LNCAP (cell line): ENCODE results near the gene MTA1.

Experiments used
- TF ChIP-seq, protein P1 (sequence below): fragments of 450-650 bp; IDR thresholded peaks from 2 replicates; pipeline ENCODE4 v1.5.1; 2017; ENCODE audit warnings: mild to moderate bottlenecking

Gene MTA1

DNA sequence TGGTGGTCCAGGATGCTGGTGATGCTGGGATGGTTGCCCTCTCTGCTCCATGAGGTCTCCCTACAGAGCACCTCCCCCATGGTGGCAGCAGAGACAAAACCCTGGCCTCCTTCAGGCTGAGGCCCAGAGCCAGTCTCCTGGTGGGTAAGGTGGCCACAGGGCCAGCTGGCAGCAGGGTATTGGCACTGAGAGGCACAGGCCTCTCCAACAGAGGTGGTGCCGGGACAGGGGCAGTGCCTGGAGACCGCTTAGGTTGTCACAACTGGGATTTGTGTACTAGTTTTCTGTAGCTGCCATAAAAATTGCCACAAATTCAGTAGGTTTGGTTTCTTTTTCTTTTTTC is 6.1 kb upstream of the MTA1 start:
- TF ChIP-seq, protein P1, sequence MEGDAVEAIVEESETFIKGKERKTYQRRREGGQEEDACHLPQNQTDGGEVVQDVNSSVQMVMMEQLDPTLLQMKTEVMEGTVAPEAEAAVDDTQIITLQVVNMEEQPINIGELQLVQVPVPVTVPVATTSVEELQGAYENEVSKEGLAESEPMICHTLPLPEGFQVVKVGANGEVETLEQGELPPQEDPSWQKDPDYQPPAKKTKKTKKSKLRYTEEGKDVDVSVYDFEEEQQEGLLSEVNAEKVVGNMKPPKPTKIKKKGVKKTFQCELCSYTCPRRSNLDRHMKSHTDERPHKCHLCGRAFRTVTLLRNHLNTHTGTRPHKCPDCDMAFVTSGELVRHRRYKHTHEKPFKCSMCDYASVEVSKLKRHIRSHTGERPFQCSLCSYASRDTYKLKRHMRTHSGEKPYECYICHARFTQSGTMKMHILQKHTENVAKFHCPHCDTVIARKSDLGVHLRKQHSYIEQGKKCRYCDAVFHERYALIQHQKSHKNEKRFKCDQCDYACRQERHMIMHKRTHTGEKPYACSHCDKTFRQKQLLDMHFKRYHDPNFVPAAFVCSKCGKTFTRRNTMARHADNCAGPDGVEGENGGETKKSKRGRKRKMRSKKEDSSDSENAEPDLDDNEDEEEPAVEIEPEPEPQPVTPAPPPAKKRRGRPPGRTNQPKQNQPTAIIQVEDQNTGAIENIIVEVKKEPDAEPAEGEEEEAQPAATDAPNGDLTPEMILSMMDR = no peak

DNA sequence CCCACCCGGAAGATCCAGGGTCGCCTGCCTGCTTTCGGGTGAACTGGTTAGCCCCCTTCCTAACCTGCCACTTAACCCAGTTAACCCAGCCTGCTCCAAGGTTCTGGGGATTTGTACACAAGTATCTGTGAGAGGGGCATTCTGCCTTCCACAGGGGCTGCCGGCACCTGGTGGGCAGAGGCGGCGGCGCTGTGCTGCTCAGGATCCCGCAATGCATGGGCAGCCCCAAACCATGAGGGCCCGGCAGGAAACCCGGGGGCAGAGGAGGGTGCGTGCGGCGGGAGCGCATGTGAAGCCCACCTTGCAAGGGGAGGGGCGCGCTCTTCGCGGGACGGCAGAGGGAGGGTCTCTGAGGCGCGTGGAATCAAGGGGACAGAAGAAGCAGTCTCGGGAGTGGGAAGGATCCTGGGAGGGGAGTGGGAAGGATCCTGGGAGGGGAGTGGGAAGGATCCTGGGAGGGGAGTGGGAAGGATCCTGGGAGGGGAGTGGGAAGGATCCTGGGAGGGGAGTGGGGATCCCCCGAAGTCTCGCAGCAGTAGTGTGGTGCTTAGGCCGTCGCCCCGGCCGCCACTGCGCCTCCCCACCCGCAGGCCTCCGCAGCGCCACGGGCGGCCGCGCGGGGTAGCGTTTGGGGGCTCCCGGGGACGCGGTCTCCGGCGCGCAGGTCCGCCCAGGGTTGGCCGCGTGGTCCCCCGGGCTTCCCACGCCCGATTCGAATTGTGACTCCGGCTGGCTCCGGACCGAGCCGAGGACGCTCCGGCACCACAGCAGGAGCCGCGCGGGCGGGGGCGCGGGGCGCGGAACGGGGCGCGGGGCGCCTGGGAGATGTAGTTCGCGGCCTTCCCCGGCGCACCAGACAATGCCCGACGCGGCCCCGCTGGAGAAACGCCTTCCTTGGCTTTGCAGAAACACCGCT is 4.9 kb upstream of the MTA1 start:
- TF ChIP-seq, protein P1 = peak; percentile 50

DNA sequence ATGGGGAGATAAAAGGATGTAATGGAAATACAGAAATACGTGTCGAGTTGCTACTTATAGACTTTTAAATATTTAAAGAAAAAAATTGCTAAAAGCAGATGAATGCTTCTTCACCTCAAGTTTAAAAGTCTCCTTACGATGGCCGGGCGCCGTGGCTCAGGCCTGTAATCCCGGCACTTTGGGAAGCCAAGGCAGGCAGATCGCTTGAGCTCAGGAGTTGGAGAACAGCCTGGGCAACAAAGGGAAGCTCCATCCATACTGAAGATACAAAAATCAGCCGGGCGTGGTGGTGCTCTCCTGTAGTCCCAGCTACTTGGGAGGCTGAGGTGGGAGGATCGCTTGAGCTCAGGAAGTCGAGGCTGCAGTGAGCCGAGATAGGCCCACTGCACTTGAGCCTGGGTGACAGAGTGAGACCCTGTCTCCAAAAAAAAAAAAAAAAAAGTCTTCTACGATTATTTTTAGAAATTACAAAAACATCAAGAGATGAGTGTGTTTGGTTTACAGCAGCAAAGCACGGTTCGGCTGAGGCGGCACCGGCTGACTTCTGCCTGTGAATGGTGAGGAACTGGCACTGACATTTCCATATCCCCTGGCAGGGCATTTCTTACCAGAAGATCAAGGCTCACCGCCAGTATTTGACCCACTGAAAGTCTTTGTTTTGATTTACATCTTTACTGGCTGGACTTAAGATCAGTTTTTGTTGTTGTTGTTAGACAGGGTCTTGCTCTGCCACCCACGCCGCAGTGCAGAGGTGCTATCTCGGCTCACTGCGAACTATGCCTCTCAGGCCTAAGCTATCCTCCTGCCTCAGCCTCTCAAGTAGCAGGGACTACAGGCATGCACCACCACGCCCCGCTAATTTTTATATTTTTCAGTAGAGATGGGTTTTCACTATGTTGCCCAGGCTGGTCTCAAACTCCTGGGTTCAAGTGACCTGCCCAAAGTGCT is 3.9 kb upstream of the MTA1 start:
- TF ChIP-seq, protein P1 = no peak

DNA sequence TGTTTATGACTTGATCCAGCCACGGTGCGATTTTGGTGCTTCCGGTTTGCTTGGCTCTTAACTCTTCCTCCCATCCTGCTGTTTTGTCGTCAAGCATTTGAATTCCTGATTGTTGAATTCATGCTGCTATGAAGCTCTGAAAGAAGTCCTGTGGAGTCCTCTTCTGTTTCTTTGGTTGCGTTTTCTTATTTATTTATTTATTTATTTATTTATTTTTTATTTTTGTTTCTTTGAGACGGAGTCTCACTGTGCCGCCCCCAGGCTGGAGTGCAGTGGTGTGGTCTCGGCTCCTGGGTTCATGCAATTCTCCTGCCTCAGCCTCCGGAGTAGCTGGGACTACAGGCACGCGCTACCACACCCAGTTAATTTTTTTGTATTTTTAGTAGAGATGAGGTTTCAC is 3.0 kb upstream of the MTA1 start:
- TF ChIP-seq, protein P1 = no peak

DNA sequence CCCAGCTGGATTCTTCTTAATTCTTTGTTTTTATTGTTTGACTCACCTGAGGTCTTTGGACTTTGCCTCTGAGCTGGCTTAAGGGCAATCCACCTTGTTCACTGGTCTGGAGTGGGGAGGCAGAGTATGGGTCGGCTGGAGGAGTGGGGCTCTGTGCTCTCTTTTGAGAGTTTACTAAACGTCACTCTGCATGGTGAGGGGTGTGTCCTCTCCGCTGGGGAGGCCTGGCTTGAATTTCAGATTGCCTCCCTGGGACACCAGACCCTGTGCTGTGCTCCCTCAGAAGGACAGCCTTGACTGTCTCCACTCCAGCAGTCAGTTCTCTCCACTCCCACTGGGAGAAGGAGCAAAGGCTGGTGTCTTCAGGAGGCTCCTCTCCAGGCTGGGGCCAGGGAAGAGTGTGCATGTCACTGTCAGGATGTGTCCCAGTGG is 1.9 kb upstream of the MTA1 start:
- TF ChIP-seq, protein P1 = no peak

DNA sequence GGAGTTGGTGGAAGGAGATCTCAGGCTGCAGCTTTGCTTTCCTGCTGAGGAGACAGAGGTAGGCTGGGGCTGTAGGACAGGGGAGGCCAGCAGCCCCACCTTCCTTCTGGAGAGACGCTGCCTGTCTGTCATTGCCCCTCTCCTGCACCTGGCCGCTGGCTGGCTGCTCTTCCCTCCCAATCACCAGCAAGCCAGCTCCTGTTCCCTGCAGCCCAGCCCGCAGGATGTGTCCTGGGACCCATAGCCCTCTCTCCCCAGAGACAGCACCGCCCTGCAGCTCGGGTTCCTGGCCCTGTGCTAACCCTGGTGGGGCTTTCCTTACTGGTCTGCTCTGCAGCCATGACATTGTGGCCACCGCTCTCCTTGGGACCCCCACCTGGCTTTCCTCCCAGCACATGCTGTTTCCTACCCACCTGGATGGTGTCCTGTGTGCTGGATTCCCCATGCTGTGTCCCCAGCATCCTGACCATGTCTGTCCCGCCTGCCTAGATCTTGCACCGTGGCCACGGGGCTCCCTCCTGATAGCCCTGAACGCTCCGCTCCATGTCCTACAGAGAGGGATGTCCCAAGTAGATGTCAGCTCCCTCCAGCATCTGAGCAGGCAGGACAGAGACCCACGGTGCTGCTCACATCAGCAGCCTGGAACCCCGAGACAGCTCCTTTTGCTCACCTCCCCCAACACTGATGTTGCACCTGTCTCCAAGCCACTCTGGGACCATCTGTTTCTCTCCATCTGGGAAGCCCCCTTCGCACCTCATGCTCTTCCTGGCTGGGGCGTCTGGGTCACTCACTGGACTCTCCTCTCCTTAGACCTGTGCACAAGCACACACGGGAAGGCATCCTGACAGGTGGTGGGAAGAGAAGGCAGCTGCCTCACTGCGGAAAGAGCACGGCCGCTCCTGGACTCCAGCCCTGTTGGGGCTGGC is 1.1 kb upstream of the MTA1 start:
- TF ChIP-seq, protein P1 = no peak
